Dermis microvascular lymphatic vessel endothelial cell (primary cell): ENCODE results near the gene SRPK2. TPM values are rescaled to one million over a fixed set of nuclear protein-coding genes. Genes with fewer than 3 reads are reported as not detected.
"Not testable (repeated sequence)": the region's sequence is repeated elsewhere in the genome, so short reads cannot be mapped to it uniquely, and the experiment has no call there.

Experiments
- DNase-seq, 2 donors: peaks; one replicate each; pipeline versions ENCODE4 v3.0.0 to v3.0.0-alpha.2; 2010; ENCODE audit warnings: low read depth in 2 of 2
- total RNA-seq: library from RNA; depleted of rRNA; stranded (reverse); fragments of >200 nt; gene quantifications from 2 replicates; pipeline ENCODE4 v1.2.1, GENCODE V29; 2014

Gene SRPK2
- total RNA-seq, 1 donor from 2014 or later: 51.9 TPM

DNA sequence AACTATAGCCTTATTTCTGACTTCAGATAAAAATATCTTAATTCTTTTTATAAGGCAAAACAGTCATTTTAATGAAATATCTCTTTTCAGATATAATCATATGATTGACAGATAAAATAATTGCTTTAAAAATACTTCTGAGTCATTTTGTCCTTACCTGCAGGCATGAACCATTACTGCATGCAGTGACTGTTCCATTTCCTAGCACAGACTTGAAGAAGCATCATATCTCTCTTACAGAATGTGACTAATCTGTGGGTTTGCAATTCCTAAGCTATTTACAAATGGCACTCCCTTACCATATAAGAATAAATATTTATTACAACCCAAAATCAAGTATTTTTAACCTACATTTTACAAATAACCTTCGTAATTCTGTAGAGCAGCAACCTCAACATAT lies 120.7 kb downstream of the SRPK2 start:
- no peak for DNase-seq

DNA sequence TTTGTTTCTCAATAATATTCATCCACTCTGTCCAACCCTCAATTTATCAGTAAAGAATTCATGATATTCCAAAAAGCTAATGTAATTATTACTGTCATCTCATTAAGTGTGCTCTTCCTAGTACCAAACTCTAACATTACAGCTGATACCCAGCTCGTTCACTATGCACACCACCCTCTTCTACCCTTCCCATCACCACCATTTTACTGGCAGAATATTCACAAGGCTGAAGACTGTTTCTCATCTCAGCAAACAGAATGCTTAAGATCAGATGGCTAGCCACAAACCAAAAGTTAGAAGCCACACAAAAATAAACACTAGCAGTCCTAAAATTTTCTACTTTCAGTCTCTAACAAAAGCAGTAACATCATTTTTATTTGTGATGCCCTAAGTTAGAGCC lies 121.5 kb downstream of the SRPK2 start:
- no peak for DNase-seq

- DNase-seq: no peak
These were observed 124.0 kb downstream of the SRPK2 start for GRCh38 chr7:105264707-105265106.

- DNase-seq: peak in 1 of 2 donors; percentile 28
These were observed 127.0 kb downstream of the SRPK2 start for GRCh38 chr7:105261689-105262088.

- DNase-seq: not testable (repeated sequence)
These were observed 128.4 kb downstream of the SRPK2 start for GRCh38 chr7:105260201-105260871.

GRCh38 chr7:105258919-105259318 lies 129.8 kb downstream of the SRPK2 start:
- DNase-seq: not testable (repeated sequence)

GRCh38 chr7:105257338-105257737 lies 131.4 kb downstream of the SRPK2 start:
- DNase-seq: no peak

DNA sequence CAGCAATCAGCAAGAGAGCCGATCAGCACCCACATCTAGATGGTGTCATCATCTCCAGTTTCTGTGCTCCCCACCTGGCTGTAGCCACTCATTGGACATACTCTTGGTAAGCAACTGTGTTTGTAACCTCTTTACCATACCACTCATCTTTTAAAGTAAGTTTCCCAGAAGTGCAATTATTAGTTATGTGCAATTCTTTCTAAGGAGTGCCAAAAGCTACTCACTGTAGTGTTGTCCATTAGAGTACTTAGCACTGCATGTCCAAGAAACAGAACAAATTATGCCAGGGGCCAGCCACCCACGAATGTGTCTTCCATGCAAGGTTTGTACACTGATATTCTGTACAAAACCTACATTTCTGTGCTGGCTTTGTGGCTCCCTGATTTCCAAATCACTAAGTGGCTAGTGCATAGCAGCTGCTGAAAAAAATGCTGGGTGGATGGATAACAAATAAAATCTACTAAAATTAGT lies 131.9 kb downstream of the SRPK2 start:
- no peak for DNase-seq

- DNase-seq: no peak
These were observed 138.0 kb downstream of the SRPK2 start for GRCh38 chr7:105250706-105251105.

GRCh38 chr7:105250239-105250638 lies 138.5 kb downstream of the SRPK2 start:
- DNase-seq: no peak

GRCh38 chr7:105249216-105249615 lies 139.5 kb downstream of the SRPK2 start:
- no peak for DNase-seq

DNA sequence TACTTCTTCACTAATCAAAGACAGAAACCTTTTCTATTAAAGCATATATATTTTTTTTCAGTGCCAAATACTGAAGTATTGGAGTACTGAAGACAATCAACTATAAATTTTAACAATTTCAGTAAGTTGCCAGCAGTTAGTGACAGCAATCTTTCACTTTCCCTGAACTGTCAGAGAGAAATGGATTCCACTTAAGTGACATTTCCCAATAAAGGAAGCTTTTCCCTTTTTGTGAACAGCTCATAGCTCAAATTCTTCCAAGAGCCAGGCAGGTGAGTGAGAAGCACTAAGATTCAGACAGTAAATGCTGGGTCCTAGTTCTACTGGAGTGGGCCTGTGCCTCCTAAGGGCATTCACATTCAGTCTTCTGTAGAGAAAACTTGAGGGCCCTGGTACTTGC lies 142.0 kb downstream of the SRPK2 start:
- DNase-seq: no peak

- DNase-seq: no peak
These were observed 142.5 kb downstream of the SRPK2 start for GRCh38 chr7:105246256-105246655.

DNA sequence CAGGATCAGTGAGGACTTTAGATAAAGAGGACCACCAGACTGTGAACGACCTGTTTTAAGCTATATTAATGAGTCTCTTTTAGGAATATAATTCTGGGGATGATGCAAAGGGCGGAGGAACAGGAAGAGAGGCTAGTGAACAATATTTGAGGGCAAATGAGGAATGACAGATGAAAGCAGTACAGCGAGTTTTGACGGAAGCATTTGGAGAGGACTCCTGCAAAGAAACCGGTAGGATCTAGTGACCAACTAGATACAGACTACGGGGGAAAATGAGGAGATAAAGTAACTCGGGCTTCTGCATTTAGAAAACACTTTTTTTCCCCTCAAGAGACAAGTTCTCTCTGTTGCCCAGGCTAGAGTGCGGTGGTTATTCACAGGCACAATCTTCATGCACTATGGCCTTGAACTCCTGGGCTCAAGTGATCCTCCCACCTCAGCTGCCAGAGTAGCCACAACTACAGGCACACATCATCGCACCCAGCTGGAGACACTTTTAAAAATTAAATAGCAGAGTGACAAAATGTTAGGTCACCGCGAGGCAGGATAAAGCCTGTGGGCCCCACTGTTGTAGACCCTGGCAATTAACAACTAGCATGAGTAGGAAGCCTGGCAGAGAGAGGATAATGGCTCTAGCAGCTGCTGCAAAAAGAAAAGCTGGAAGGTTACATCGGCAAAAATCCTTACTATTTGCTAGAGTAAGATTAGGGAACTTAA lies 143.2 kb downstream of the SRPK2 start:
- no peak for DNase-seq

GRCh38 chr7:105244594-105244993 lies 144.1 kb downstream of the SRPK2 start:
- DNase-seq: no peak

- no peak for DNase-seq
These were observed 147.5 kb downstream of the SRPK2 start for GRCh38 chr7:105241198-105241597.

DNA sequence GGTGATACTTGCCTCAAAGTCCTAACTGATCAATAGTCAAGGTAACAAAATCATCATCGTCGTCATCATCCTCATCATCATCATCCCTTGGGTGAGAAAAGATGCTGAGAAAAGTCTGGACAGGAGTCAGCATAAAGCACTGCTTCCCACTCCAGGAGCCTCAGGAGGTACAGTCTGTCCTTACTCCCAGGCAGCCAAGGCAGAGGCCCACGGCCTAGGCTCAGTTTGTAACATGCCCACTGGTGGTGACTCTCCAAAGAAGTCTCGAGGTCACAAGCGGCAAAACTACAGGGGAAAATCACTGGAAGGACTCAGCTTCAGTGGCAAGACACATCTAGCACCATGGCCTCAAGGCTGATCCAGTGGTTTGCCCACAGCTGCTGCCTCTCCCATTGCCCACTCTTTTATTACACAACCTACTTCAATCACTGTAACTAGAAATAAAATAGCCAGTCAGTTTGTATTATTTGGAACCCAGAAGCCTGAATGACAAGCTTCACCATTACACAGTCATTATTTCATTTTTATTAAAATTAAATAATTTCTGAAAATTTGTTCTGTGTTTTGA lies 150.4 kb downstream of the SRPK2 start:
- no peak for DNase-seq

GRCh38 chr7:105234886-105235285 lies 153.8 kb downstream of the SRPK2 start:
- DNase-seq: no peak

- DNase-seq: not testable (repeated sequence)
These were observed 155.9 kb downstream of the SRPK2 start for GRCh38 chr7:105232829-105233291.

DNA sequence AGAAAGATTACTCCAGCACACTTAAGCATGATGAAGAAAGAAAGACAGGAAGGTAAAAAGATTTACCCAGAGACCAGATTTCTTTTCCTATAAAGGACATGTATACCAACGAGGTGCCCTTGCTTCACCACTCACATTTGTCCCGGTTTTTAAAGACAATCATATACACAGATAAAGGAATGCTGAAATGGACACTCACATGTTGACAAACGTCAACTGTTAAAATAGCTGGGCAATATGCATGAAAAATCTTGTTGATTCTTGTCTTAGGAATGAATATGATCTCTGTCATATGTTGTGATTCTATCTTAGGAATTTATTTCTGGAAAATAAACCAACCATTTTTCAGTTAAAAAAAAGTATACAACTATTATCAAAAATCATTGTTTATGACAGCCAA lies 158.2 kb downstream of the SRPK2 start:
- no peak for DNase-seq

DNA sequence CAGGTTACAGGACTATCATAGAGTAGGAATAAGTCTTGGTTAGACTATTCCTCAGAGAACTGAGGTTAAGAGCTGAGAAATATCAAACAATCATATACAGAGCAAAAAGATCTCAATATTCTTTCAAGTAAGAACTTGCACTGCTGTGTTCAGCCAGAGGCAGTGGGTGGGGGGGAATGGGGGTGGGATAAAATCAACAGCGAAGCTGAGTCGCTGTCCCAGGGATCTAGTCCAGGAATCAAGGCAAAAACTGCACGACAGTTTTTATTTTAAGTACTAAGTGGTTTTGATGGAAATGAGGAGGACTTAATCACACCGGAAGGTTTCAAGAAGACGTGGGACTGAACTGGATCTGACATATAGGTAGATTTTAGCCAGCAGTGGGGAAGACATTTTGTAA lies 159.1 kb downstream of the SRPK2 start:
- DNase-seq: no peak

- DNase-seq: no peak
These were observed 160.2 kb downstream of the SRPK2 start for GRCh38 chr7:105228555-105228954.

- no peak for DNase-seq
These were observed 161.3 kb downstream of the SRPK2 start for GRCh38 chr7:105227391-105227790.
